Pancreas (tissue), 10 donors: ENCODE results near the gene NRG4. TPM values are rescaled to one million over a fixed set of nuclear protein-coding genes. Genes with fewer than 3 reads are reported as not detected.
"Not testable (repeated sequence)": the region's sequence is repeated elsewhere in the genome, so short reads cannot be mapped to it uniquely, and the experiment has no call there.

Experiments used
- ATAC-seq, 4 donors: fragments of 200-7000 bp; cut with Tn5 transposase; one replicate each; pipeline versions ENCODE4 v1.8.0 to v1.9.1; 2020; ENCODE audit warnings: mild to moderate bottlenecking in 4 of 4, moderate library complexity in 4 of 4
- DNase-seq, 6 donors: peaks; one replicate each; pipeline ENCODE4 v3.0.0-alpha.2; 2020
- FAIRE-seq: peaks from 2 replicates; lab custom pipeline; 2012; peaks lifted over from hg19 to GRCh38; lab: Jason Lieb, UNC
- H3K27ac ChIP-seq, 4 donors: fragments of 200-600 bp; sonication (generic); 1 replicate in 3 of 4; 2 replicates in 1 of 4; pipeline versions ENCODE4 v1.5.0 to v1.8.0; 2020
- H3K27me3 ChIP-seq, 4 donors: fragments of 200-600 bp; one replicate each; pipeline ENCODE4 v1.8.0; 2021
- H3K36me3 ChIP-seq, 3 donors: fragments of 200-600 bp; sonication (generic) in 1 of 3; one replicate each; pipeline versions ENCODE4 v1.5.0 to v1.8.0; 2020 to 2021
- H3K4me1 ChIP-seq, 3 donors: fragments of 200-600 bp; one replicate each; pipeline ENCODE4 v1.8.0; 2021
- H3K4me3 ChIP-seq, 4 donors: fragments of 200-600 bp; sonication (generic) in 2 of 4; one replicate each; pipeline versions ENCODE4 v1.5.0 to v1.8.0; 2020 to 2021
- H3K9me3 ChIP-seq, 4 donors: fragments of 200-600 bp; one replicate each; pipeline ENCODE4 v1.8.0; 2021
- WGBS, 2 donors: extraction: QIAGEN DNeasy Blood & Tissue Kit; methylation state at CpG; one replicate each; pipeline ENCODE4 v1.1.7; 2013; 5-methylcytosine and 5-hydroxymethylcytosine counted together
- intact Hi-C, 3 donors: fragments of 100-400 bp; cut with DNase I; formaldehyde crosslinking; loops; one replicate each; pipeline versions ENCODE4 v1.11.1 to v1.14.2; 2022
- polyA plus RNA-seq, 2 donors: library from polyadenylated mRNA; stranded (reverse); fragments of 200-250 nt; gene quantifications; one replicate each; pipeline ENCODE4 v1.2.3, GENCODE V29; 2013
- total RNA-seq, 6 donors: library from RNA; stranded (reverse); fragmentation: NEBNext Ultra II Directional in 4 of 6; extraction: Animal tissue kit (Norgen Biotek cat#: 25700) in 4 of 6; gene quantifications; one replicate each; pipeline versions ENCODE4 v1.2.1 to v1.2.4, GENCODE V29; 2021 to 2023
- TF ChIP-seq, protein P1 (sequence below), 4 donors: fragments of 200-600 bp; sonication (generic) in 3 of 4; IDR thresholded peaks; one replicate each; pipeline versions ENCODE4 v1.5.0 to v1.8.0; 2021; ENCODE audit warnings: antibody characterized with exemption in 4 of 4
- donor health status: healthy with polysubstance abuse.
- donor health status: DM: no; HTN: no; CAD: no; lungs with moderate emphysema.
- donor health status: DM: no; HTN: no; CAD: no.
- donor health status: control.
- donor health status: control.
- donor health status: Bipolar disorder and iron deficiency.
- donor health status: DM: yes; HTN: yes; CAD: no.
- donor health status: DM: no; HTN: no; CAD: no.
- donor health status: DM: no; HTN: no; CAD: no.
- donor health status: DM: yes; HTN: yes; CAD: no.

Gene NRG4
- total and polyA plus RNA-seq, 8 donors: 6.0 to 50.1 (median 27.8) TPM

DNA sequence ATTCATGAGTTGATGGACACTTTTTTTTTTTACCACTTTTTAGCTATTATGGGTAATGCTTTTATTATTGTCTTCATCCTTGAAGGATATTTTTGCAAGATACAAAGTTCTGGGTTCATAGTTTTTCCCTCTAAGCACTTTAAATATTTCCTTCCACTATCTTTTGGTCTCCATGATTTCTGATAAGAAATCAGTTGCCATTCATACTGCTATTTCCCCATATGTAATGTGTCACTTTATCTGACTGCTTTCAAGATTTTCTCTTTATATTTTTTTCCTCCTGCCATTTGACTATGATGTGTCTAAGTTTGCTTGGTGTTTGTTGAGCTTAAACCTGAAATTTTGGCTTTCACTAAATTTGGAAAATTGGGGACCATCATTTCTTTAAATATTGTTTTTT is 19.3 kb downstream of the NRG4 start:
- TF ChIP-seq, protein P1, sequence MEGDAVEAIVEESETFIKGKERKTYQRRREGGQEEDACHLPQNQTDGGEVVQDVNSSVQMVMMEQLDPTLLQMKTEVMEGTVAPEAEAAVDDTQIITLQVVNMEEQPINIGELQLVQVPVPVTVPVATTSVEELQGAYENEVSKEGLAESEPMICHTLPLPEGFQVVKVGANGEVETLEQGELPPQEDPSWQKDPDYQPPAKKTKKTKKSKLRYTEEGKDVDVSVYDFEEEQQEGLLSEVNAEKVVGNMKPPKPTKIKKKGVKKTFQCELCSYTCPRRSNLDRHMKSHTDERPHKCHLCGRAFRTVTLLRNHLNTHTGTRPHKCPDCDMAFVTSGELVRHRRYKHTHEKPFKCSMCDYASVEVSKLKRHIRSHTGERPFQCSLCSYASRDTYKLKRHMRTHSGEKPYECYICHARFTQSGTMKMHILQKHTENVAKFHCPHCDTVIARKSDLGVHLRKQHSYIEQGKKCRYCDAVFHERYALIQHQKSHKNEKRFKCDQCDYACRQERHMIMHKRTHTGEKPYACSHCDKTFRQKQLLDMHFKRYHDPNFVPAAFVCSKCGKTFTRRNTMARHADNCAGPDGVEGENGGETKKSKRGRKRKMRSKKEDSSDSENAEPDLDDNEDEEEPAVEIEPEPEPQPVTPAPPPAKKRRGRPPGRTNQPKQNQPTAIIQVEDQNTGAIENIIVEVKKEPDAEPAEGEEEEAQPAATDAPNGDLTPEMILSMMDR (IDR thresholded peaks at IDR 0.05): no peak
- peaks cover 0 to 10% (median 5%) of the 10 kb centered on the region in 3 donors for H3K4me1 ChIP-seq
- no peaks in the 10 kb centered on the region for H3K27me3 ChIP-seq
- H3K27ac ChIP-seq: no peak overlapping the region
- no peak overlapping the region for H3K4me3 ChIP-seq
- no peak for ATAC-seq
- DNase-seq: no peak
- peaks cover 0 to 2% (median 0%) of the 10 kb centered on the region in 4 donors for H3K9me3 ChIP-seq
- no peaks in the 10 kb centered on the region for H3K36me3 ChIP-seq
- intact Hi-C loops: no loop called here
- FAIRE-seq: no peak

DNA sequence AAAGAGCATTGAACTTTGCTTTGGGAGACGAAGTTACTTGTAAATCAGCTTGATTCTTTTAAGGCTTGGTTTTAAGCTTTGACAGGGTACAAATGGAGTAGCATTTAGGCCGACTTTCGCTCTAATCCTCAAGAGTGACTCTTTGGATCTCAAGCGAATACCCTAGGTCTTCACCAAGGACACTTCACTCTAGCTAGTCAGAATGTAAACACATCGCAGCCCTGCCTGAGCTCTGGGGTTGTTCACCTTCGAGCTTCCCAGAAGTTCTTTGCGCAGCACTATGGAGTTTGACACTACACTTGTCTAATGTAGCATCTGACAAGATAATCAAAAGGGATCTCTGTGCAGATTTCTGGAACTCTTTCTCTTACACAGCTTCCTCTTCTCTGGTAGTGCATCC is 22.3 kb downstream of the NRG4 start:
- H3K27ac ChIP-seq: peak overlapping the region in 1 of 4 donors; percentile 16
- DNase-seq (peak in 1 of 6 donors; percentile 42), ATAC-seq (peak; percentile 65 to 90 (median 78)), FAIRE-seq (no peak)
- TF ChIP-seq, protein P1 (IDR thresholded peaks at IDR 0.05): no peak
- H3K4me1 ChIP-seq: peaks cover 0 to 10% (median 5%) of the 10 kb centered on the region in 3 donors
- H3K27me3 ChIP-seq: no peaks in the 10 kb centered on the region
- peaks cover 0 to 2% (median 0%) of the 10 kb centered on the region in 4 donors for H3K9me3 ChIP-seq
- H3K36me3 ChIP-seq: no peaks in the 10 kb centered on the region
- H3K4me3 ChIP-seq: no peak overlapping the region
- 44 to 57% methylated on average over 7 of the region's 7 CpGs for WGBS, 2 donors
- intact Hi-C loops: no loop called here

DNA sequence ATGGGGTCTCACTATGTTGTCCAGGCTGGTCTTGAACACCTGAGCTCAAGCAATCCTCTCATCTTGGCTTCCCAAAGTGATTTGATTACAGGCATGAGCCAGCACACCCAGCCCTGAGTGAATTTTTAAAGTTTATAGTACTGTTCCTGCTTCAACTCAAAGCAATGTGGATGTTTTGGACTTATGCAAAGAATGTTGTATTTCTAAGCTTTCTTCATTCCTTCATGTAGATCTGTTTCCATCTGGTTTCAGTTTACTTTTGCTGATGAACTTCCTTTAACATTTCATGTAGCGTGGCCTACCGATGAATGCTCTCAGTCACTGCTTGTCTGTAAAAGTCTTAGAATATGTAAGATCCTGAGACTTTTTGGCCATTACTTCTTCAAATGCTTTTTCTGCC is 23.2 kb downstream of the NRG4 start:
- 89% methylated on average over 2 of the region's 2 CpGs for WGBS, 2 donors
- FAIRE-seq: no peak

DNA sequence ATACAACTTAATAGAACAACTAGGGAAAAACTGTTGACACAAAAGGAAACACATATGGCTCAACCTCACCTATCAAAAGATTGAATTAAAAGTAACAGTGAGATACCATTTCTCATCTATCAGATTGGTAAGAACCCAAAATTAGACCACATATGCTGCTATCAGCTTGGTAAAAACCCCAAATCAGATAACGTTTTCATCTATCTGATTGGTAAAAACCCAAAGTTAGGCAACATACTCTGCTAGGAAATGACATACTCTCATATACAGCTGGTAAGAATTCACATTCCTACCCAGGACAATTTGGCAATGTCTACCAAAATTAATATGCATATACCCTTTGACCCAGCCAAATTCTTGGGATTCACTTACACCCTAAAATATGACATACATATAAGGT is 26.3 kb downstream of the NRG4 start:
- Histone ChIP-seq H3K27ac (no peak overlapping the region), H3K36me3 (no peaks in the 10 kb centered on the region), H3K9me3 (no peaks in the 10 kb centered on the region), H3K27me3 (no peaks in the 10 kb centered on the region), H3K4me1 (peaks cover 1 to 24% (median 10%) of the 10 kb centered on the region in 3 donors), H3K4me3 (no peak overlapping the region)
- no peak for FAIRE-seq
- ATAC-seq: no peak
- 34 to 39% methylated on average over 1 of the region's 1 CpG for WGBS, 2 donors
- intact Hi-C loops: no loop called here
- DNase-seq: no peak
- TF ChIP-seq, protein P1 (IDR thresholded peaks at IDR 0.05): no peak

More for the DNA sequence above, 23.2 kb downstream of the NRG4 start:
- H3K4me3 ChIP-seq: no peak overlapping the region
- H3K27me3 ChIP-seq: no peaks in the 10 kb centered on the region
- no peaks in the 10 kb centered on the region for H3K36me3 ChIP-seq
- H3K4me1 ChIP-seq: peaks cover 0 to 10% (median 5%) of the 10 kb centered on the region in 3 donors
- DNase-seq (no peak), ATAC-seq (peak in 1 of 4 donors; percentile 29)
- H3K27ac ChIP-seq: no peak overlapping the region
- peaks cover 0 to 2% (median 0%) of the 10 kb centered on the region in 4 donors for H3K9me3 ChIP-seq
- intact Hi-C loops: no loop called here
- TF ChIP-seq, protein P1 (IDR thresholded peaks at IDR 0.05): no peak

DNA sequence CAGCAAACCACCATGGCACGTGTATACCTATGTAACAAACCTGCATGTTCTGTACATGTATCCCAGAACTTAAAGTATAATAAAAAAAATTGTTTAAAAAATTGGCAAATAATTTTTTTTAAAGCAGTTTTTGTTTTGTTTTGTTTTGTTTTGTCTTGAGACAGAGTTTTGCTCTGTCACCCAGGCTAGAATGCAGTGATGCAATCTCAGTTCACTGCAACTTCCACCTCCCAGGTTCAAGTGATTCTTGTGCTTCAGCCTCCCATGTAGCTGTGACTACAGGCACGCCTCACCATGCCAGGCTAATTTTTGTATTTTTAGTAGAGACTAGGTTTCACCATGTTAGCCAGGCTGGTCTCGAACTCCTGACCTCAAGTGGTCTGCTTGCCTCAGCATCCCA is 27.5 kb downstream of the NRG4 start:
- H3K27me3 ChIP-seq, H3K36me3 ChIP-seq, H3K27ac ChIP-seq, FAIRE-seq, H3K4me3 ChIP-seq, intact Hi-C loops, H3K9me3 ChIP-seq, ATAC-seq, DNase-seq: not testable (repeated sequence)
- WGBS, 2 donors: 94 to 96% methylated on average over 3 of the region's 3 CpGs
- peaks cover 14 to 28% (median 15%) of the 10 kb centered on the region in 3 donors for H3K4me1 ChIP-seq
